ENCODE measurements around the gene ABCA5.

The ABCA5 gene, protein sequence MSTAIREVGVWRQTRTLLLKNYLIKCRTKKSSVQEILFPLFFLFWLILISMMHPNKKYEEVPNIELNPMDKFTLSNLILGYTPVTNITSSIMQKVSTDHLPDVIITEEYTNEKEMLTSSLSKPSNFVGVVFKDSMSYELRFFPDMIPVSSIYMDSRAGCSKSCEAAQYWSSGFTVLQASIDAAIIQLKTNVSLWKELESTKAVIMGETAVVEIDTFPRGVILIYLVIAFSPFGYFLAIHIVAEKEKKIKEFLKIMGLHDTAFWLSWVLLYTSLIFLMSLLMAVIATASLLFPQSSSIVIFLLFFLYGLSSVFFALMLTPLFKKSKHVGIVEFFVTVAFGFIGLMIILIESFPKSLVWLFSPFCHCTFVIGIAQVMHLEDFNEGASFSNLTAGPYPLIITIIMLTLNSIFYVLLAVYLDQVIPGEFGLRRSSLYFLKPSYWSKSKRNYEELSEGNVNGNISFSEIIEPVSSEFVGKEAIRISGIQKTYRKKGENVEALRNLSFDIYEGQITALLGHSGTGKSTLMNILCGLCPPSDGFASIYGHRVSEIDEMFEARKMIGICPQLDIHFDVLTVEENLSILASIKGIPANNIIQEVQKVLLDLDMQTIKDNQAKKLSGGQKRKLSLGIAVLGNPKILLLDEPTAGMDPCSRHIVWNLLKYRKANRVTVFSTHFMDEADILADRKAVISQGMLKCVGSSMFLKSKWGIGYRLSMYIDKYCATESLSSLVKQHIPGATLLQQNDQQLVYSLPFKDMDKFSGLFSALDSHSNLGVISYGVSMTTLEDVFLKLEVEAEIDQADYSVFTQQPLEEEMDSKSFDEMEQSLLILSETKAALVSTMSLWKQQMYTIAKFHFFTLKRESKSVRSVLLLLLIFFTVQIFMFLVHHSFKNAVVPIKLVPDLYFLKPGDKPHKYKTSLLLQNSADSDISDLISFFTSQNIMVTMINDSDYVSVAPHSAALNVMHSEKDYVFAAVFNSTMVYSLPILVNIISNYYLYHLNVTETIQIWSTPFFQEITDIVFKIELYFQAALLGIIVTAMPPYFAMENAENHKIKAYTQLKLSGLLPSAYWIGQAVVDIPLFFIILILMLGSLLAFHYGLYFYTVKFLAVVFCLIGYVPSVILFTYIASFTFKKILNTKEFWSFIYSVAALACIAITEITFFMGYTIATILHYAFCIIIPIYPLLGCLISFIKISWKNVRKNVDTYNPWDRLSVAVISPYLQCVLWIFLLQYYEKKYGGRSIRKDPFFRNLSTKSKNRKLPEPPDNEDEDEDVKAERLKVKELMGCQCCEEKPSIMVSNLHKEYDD (N-terminal part only)

DNA sequence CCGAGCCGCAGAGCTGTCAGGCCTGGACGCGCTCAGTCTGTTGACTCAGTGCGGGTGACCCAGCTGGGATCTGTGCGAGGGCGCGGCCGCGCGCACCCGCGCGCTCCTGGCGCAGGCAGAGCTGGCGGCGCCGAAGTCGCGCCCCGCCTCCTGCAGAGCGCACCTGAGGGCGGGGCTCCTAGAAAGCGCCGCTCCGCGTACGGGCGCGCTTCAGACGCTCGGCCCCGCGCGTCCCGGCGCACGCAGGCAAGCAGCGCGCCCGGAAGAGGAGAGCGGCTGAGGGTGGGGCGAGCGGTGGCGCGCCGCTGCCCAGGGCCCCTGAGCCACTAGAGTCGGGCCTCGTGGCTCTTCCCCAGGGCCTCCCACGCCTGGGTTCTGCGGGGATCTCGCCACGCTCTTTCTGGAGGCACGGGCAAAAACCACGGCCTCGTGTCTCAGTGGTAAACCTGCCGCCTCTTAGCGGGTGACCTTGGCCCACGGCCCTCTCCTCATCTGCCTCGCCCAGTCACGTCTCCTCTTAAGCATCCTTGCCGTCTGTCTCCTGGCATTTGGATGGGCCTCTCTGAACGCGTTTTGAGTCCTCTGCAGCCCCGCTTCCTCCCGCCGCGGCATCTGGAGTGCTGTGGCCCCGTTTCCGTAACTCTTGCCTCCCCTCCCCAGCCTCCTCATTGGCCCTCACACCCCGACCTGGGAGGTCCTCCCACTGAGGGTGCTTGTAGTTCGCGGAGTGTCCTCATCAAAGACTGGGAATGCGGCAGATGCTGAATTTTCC is at the start of gene ABCA5:
Gene ABCA5 (minus strand): TSS at position 74 of the 772 bp plus-strand sequence. CDS start 12,718 bp downstream, outside the sequence.
- Histone ChIP-seq H3K27me3 (ENCODE audit: insufficient read depth, low read length, poor library complexity) (peaks cover 20% of the 10 kb centered on the region), H3K4me1 (ENCODE audit: insufficient read depth, low read length) (peaks cover 21% of the 10 kb centered on the region), H2AFZ (ENCODE audit: low read depth, low read length) (peak within 1 kb of the TSS; percentile 84), H4K20me1 (ENCODE audit: insufficient read depth, low read length) (no peaks in the 10 kb centered on the region), H3K4me3 (ENCODE audit: low read depth in 1 of 2, low read length in 2 of 2) (peak within 1 kb of the TSS; percentile 27 to 61; a peak in 3 of 4 replicates), H3K27ac (ENCODE audit: low read length) (peak within 1 kb of the TSS; percentile 57), H3K9ac (ENCODE audit: low read depth, low read length) (peak within 1 kb of the TSS; percentile 60), H3K79me2 (ENCODE audit: insufficient read depth, low read length) (no peaks in the 10 kb centered on the region), H3K36me3 (ENCODE audit: insufficient read depth, low read length) (no peaks in the 10 kb centered on the region), H3K4me2 (ENCODE audit: insufficient read depth, low read length) (peak within 1 kb of the TSS; percentile 73), H3K9me3 (ENCODE audit: insufficient read depth, low read length, severe bottlenecking) (no peaks in the 10 kb centered on the region)
- ATAC-seq (ENCODE audit: insufficient read depth, low read depth) (peak; percentile 91), DNase-seq (peak; percentile 81)
- peak; percentile 12 for TF ChIP-seq EZH2 (IDR thresholded peaks at IDR 0.05; ENCODE audit: borderline replicate concordance, low read depth, low read length, severe bottlenecking)
- TF ChIP-seq, protein P1, sequence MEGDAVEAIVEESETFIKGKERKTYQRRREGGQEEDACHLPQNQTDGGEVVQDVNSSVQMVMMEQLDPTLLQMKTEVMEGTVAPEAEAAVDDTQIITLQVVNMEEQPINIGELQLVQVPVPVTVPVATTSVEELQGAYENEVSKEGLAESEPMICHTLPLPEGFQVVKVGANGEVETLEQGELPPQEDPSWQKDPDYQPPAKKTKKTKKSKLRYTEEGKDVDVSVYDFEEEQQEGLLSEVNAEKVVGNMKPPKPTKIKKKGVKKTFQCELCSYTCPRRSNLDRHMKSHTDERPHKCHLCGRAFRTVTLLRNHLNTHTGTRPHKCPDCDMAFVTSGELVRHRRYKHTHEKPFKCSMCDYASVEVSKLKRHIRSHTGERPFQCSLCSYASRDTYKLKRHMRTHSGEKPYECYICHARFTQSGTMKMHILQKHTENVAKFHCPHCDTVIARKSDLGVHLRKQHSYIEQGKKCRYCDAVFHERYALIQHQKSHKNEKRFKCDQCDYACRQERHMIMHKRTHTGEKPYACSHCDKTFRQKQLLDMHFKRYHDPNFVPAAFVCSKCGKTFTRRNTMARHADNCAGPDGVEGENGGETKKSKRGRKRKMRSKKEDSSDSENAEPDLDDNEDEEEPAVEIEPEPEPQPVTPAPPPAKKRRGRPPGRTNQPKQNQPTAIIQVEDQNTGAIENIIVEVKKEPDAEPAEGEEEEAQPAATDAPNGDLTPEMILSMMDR (IDR thresholded peaks at IDR 0.05; ENCODE audit: borderline replicate concordance, extremely low read depth, low read length, poor library complexity, severe bottlenecking): no peak

DNA sequence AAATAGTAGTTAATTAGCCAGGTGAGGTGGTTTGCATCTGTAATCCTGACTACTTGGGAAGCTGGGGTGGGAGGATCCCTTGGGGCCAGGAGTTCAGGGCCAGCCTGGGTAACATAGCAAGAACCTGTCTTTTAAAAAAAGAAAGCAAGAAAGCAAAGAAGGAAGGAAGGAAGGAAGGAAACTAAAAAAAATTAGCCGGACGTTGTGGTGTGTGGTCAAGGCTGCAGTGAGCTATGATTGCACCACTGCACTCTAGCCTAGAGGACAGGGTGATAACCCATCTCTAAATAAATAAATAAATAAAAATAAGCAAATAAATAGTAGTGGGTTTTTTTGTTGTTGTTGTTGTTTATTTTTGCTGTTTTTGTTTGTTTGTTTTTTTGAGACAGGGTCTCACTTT is 48.3 kb upstream of the ABCA5 start:
- ATAC-seq (ENCODE audit: insufficient read depth, low read depth) (no peak), DNase-seq (no peak)
- Histone ChIP-seq H3K4me3 (ENCODE audit: low read depth in 1 of 2, low read length in 2 of 2) (no peak overlapping the region), H3K4me1 (ENCODE audit: insufficient read depth, low read length) (no peaks in the 10 kb centered on the region), H3K36me3 (ENCODE audit: insufficient read depth, low read length) (no peaks in the 10 kb centered on the region), H3K9ac (ENCODE audit: low read depth, low read length) (no peak overlapping the region), H3K4me2 (ENCODE audit: insufficient read depth, low read length) (no peak overlapping the region), H3K79me2 (ENCODE audit: insufficient read depth, low read length) (no peaks in the 10 kb centered on the region), H2AFZ (ENCODE audit: low read depth, low read length) (no peak overlapping the region), H3K27ac (ENCODE audit: low read length) (no peak overlapping the region), H3K27me3 (ENCODE audit: insufficient read depth, low read length, poor library complexity) (no peaks in the 10 kb centered on the region), H4K20me1 (ENCODE audit: insufficient read depth, low read length) (no peaks in the 10 kb centered on the region), H3K9me3 (ENCODE audit: insufficient read depth, low read length, severe bottlenecking) (no peaks in the 10 kb centered on the region)
- TF ChIP-seq, protein P1 (IDR thresholded peaks at IDR 0.05; ENCODE audit: borderline replicate concordance, extremely low read depth, low read length, poor library complexity, severe bottlenecking): no peak
- no peak for TF ChIP-seq EZH2 (IDR thresholded peaks at IDR 0.05; ENCODE audit: borderline replicate concordance, low read depth, low read length, severe bottlenecking)

DNA sequence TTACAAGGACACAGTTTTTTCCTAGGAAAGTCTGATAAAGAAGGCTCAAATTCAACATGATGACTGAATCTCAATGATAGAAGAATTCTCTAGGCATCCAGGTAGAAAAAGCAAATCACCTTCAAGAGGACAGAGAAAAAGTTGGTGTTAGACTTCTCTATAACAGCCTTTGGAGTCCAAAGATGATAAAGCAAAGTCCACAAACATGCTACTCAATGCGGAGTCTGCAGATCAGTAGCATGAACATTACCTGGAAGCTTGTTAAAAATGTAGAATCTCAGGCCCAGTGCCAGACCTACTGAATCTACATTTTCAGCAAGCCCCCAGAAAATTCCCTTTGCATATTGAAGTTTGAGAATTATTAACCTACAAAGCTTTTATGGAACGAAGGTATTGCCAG is 46.1 kb upstream of the ABCA5 start:
- H3K27me3 ChIP-seq (ENCODE audit: insufficient read depth, low read length, poor library complexity): no peaks in the 10 kb centered on the region
- ATAC-seq (ENCODE audit: insufficient read depth, low read depth): no peak
- H3K4me2 ChIP-seq (ENCODE audit: insufficient read depth, low read length): no peak overlapping the region
- no peak overlapping the region for H3K27ac ChIP-seq (ENCODE audit: low read length)
- no peak overlapping the region for H3K4me3 ChIP-seq (ENCODE audit: low read depth in 1 of 2, low read length in 2 of 2)
- TF ChIP-seq, protein P1 (IDR thresholded peaks at IDR 0.05; ENCODE audit: borderline replicate concordance, extremely low read depth, low read length, poor library complexity, severe bottlenecking): no peak
- no peak for TF ChIP-seq EZH2 (IDR thresholded peaks at IDR 0.05; ENCODE audit: borderline replicate concordance, low read depth, low read length, severe bottlenecking)
- H3K9me3 ChIP-seq (ENCODE audit: insufficient read depth, low read length, severe bottlenecking): no peaks in the 10 kb centered on the region
- no peaks in the 10 kb centered on the region for H3K79me2 ChIP-seq (ENCODE audit: insufficient read depth, low read length)
- no peak overlapping the region for H3K9ac ChIP-seq (ENCODE audit: low read depth, low read length)
- H2AFZ ChIP-seq (ENCODE audit: low read depth, low read length): no peak overlapping the region
- no peaks in the 10 kb centered on the region for H3K36me3 ChIP-seq (ENCODE audit: insufficient read depth, low read length)
- DNase-seq: no peak
- H4K20me1 ChIP-seq (ENCODE audit: insufficient read depth, low read length): no peaks in the 10 kb centered on the region
- H3K4me1 ChIP-seq (ENCODE audit: insufficient read depth, low read length): no peaks in the 10 kb centered on the region
